Panc1 (cell line): ENCODE data around the gene SGMS1.
"Not testable (repeated sequence)": the region's sequence is repeated elsewhere in the genome, so short reads cannot be mapped to it uniquely, and the experiment has no call there.

Experiments used
- CTCF ChIP-seq: fragments of 450-650 bp; IDR thresholded peaks from 2 replicates; pipeline ENCODE4 v1.5.1; 2017; ENCODE audit warnings: mild to moderate bottlenecking
- POLR2AphosphoS5 ChIP-seq: IDR thresholded peaks from 2 replicates; pipeline ENCODE4 v1.6.1; 2012; ENCODE audit warnings: mild to moderate bottlenecking, low read depth, low read length, moderate library complexity
- SIN3A ChIP-seq: IDR thresholded peaks from 2 replicates; pipeline ENCODE4 v1.6.1; 2012; ENCODE audit warnings: low read depth, mild to moderate bottlenecking, low read length, moderate library complexity, borderline replicate concordance; ENCODE audit not compliant: insufficient read depth
- TCF7L2 ChIP-seq: IDR thresholded peaks from 2 replicates; pipeline ENCODE4 v1.6.1; 2011; ENCODE audit warnings: mild to moderate bottlenecking, low read depth, low read length, inconsistent platforms
- TF ChIP-seq, protein P1 (sequence below), 2 experiments: IDR thresholded peaks; 2 replicates each; pipeline ENCODE4 v1.6.1; 2011 to 2012; ENCODE audit warnings: low read depth in 2 of 2, control low read depth in 1 of 2, low read length in 1 of 2, mild to moderate bottlenecking in 1 of 2, moderate library complexity in 1 of 2; ENCODE audit not compliant: insufficient read depth in 1 of 2

- not testable (repeated sequence) for TF ChIP-seq POLR2AphosphoS5, CTCF, SIN3A, TCF7L2
- TF ChIP-seq, protein P1, sequence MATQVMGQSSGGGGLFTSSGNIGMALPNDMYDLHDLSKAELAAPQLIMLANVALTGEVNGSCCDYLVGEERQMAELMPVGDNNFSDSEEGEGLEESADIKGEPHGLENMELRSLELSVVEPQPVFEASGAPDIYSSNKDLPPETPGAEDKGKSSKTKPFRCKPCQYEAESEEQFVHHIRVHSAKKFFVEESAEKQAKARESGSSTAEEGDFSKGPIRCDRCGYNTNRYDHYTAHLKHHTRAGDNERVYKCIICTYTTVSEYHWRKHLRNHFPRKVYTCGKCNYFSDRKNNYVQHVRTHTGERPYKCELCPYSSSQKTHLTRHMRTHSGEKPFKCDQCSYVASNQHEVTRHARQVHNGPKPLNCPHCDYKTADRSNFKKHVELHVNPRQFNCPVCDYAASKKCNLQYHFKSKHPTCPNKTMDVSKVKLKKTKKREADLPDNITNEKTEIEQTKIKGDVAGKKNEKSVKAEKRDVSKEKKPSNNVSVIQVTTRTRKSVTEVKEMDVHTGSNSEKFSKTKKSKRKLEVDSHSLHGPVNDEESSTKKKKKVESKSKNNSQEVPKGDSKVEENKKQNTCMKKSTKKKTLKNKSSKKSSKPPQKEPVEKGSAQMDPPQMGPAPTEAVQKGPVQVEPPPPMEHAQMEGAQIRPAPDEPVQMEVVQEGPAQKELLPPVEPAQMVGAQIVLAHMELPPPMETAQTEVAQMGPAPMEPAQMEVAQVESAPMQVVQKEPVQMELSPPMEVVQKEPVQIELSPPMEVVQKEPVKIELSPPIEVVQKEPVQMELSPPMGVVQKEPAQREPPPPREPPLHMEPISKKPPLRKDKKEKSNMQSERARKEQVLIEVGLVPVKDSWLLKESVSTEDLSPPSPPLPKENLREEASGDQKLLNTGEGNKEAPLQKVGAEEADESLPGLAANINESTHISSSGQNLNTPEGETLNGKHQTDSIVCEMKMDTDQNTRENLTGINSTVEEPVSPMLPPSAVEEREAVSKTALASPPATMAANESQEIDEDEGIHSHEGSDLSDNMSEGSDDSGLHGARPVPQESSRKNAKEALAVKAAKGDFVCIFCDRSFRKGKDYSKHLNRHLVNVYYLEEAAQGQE (IDR thresholded peaks at IDR 0.05; ENCODE audit: insufficient read depth in 1 of 2, low read depth in 2 of 2, low read length in 1 of 2): not testable (repeated sequence)
Observed at GRCh38 chr10:50445777-50446176, 178.0 kb downstream of the SGMS1 start.
